DND-41 (cell line): Measurements from ENCODE around the gene GMPPA.

Source experiments
- ATAC-seq: fragments of 200-7000 bp; cut with Tn5 transposase; 3 replicates; pipeline ENCODE4 v1.9.1; 2021; ENCODE audit warnings: low read depth; ENCODE audit not compliant: insufficient read depth
- DNase-seq: peaks from one replicate; pipeline ENCODE4 v3.0.0-alpha.2; 2020
- H2AFZ ChIP-seq: 2 replicates; pipeline ENCODE4 v1.6.0; 2012; ENCODE audit warnings: low read depth, low read length
- H3K27ac ChIP-seq: 2 replicates; pipeline ENCODE4 v1.5.1; 2012; ENCODE audit warnings: low read length, inconsistent platforms
- H3K27me3 ChIP-seq: fragments of 200-600 bp; sonication (generic); 2 replicates; pipeline ENCODE4 v1.6.0; 2012; ENCODE audit warnings: low read length, mild to moderate bottlenecking, inconsistent platforms; ENCODE audit not compliant: insufficient read depth, poor library complexity
- H3K36me3 ChIP-seq: 2 replicates; pipeline ENCODE4 v1.5.1; 2012; ENCODE audit warnings: low read length, inconsistent platforms; ENCODE audit not compliant: insufficient read depth
- H3K4me1 ChIP-seq: 2 replicates; pipeline ENCODE4 v1.5.1; 2012; ENCODE audit warnings: mild to moderate bottlenecking, low read length; ENCODE audit not compliant: insufficient read depth
- H3K4me2 ChIP-seq: 2 replicates; pipeline ENCODE4 v1.6.0; 2012; ENCODE audit warnings: mild to moderate bottlenecking, moderate library complexity, low read length, inconsistent platforms; ENCODE audit not compliant: insufficient read depth
- H3K4me3 ChIP-seq, 2 experiments: fragments of 200-600 bp in 1 of 2; shearing (Covaris generic) in 1 of 2; 2 replicates each; pipeline ENCODE4 v1.5.1; 2012 to 2016; ENCODE audit warnings: inconsistent platforms in 2 of 2, low read length in 2 of 2, mild to moderate bottlenecking in 2 of 2, low read depth in 1 of 2, moderate library complexity in 1 of 2
- H3K79me2 ChIP-seq: 2 replicates; pipeline ENCODE4 v1.6.0; 2012; ENCODE audit warnings: low read length, inconsistent platforms; ENCODE audit not compliant: insufficient read depth
- H3K9ac ChIP-seq: 2 replicates; pipeline ENCODE4 v1.6.0; 2012; ENCODE audit warnings: low read depth, mild to moderate bottlenecking, inconsistent platforms, low read length, moderate library complexity
- H3K9me3 ChIP-seq: 2 replicates; pipeline ENCODE4 v1.5.1; 2012; ENCODE audit warnings: low read length, moderate library complexity, mild to moderate bottlenecking, inconsistent platforms; ENCODE audit not compliant: insufficient read depth, severe bottlenecking
- H4K20me1 ChIP-seq: 2 replicates; pipeline ENCODE4 v1.6.0; 2012; ENCODE audit warnings: low read length; ENCODE audit not compliant: insufficient read depth
- CTCF ChIP-seq: IDR thresholded peaks from 2 replicates; pipeline ENCODE4 v1.5.1; 2012; ENCODE audit warnings: borderline replicate concordance, low read length, moderate library complexity, mild to moderate bottlenecking; ENCODE audit not compliant: poor library complexity, severe bottlenecking; ENCODE audit errors: extremely low read depth
- EZH2 ChIP-seq: IDR thresholded peaks from 3 replicates; pipeline ENCODE4 v1.6.1; 2012; ENCODE audit warnings: borderline replicate concordance, low read depth, mild to moderate bottlenecking, moderate library complexity, low read length, inconsistent platforms; ENCODE audit not compliant: severe bottlenecking

Gene GMPPA

GRCh38 chr2:219477815-219478214, 20.9 kb upstream of the GMPPA start:
- ATAC-seq (no peak), DNase-seq (no peak)
- Histone ChIP-seq H3K9me3 (no peaks in the 10 kb centered on the region), H3K27ac (no peak overlapping the region), H3K4me3 (no peak overlapping the region), H3K27me3 (no peaks in the 10 kb centered on the region), H2AFZ (no peak overlapping the region), H3K9ac (no peak overlapping the region), H4K20me1 (peaks cover 5% of the 10 kb centered on the region), H3K79me2 (no peaks in the 10 kb centered on the region), H3K36me3 (no peaks in the 10 kb centered on the region), H3K4me2 (no peak overlapping the region), H3K4me1 (no peaks in the 10 kb centered on the region)
- no peak for TF ChIP-seq CTCF
- no peak for TF ChIP-seq EZH2

- Histone ChIP-seq H3K9me3 (no peaks in the 10 kb centered on the region), H3K27me3 (no peaks in the 10 kb centered on the region), H2AFZ (no peak overlapping the region), H3K79me2 (no peaks in the 10 kb centered on the region), H4K20me1 (peaks cover 5% of the 10 kb centered on the region), H3K27ac (no peak overlapping the region), H3K4me3 (no peak overlapping the region), H3K4me1 (no peaks in the 10 kb centered on the region), H3K9ac (no peak overlapping the region), H3K4me2 (no peak overlapping the region), H3K36me3 (no peaks in the 10 kb centered on the region)
- DNase-seq: no peak
- no peak for TF ChIP-seq EZH2
- TF ChIP-seq CTCF: no peak
- ATAC-seq: no peak
Measured at GRCh38 chr2:219478916-219479315, 19.8 kb upstream of the GMPPA start.

- Histone ChIP-seq H3K27me3 (no peaks in the 10 kb centered on the region), H3K4me3 (no peak overlapping the region), H3K79me2 (no peaks in the 10 kb centered on the region), H3K9me3 (no peaks in the 10 kb centered on the region), H4K20me1 (peaks cover 5% of the 10 kb centered on the region), H3K9ac (no peak overlapping the region), H2AFZ (no peak overlapping the region), H3K4me1 (no peaks in the 10 kb centered on the region), H3K27ac (no peak overlapping the region), H3K4me2 (no peak overlapping the region), H3K36me3 (no peaks in the 10 kb centered on the region)
- DNase-seq (no peak), ATAC-seq (no peak)
- TF ChIP-seq EZH2 (no peak), CTCF (no peak)
Measured at GRCh38 chr2:219480004-219480403, 18.7 kb upstream of the GMPPA start.

- no peak overlapping the region for H3K4me2 ChIP-seq
- H4K20me1 ChIP-seq: 0 out of 2 replicates have a peak, but pooled peaks cover under 1% of the 10 kb centered on the region
- no peak for DNase-seq
- H3K27me3 ChIP-seq: no peaks in the 10 kb centered on the region
- H3K9ac ChIP-seq: no peak overlapping the region
- no peak overlapping the region for H3K27ac ChIP-seq
- H3K79me2 ChIP-seq: no peaks in the 10 kb centered on the region
- H2AFZ ChIP-seq: no peak overlapping the region
- no peaks in the 10 kb centered on the region for H3K9me3 ChIP-seq
- TF ChIP-seq EZH2 (no peak), CTCF (no peak)
- ATAC-seq: no peak
- no peaks in the 10 kb centered on the region for H3K36me3 ChIP-seq
- no peaks in the 10 kb centered on the region for H3K4me1 ChIP-seq
- H3K4me3 ChIP-seq: no peak overlapping the region
Measured at GRCh38 chr2:219482674-219483405, 15.9 kb upstream of the GMPPA start.
